MCF 10A (cell line): Measurements from ENCODE around the gene MRTO4. TPM values are rescaled to one million over a fixed set of nuclear protein-coding genes. Genes with fewer than 3 reads are reported as not detected.

ENCODE experiments used
- total RNA-seq: library from RNA; stranded (reverse); gene quantifications from 2 replicates; pipeline ENCODE4 v1.2.3, GENCODE V29; 2022

MRTO4 gene
- total RNA-seq, 1 experiment from 2014 or later: 46.0 TPM

Other genes starting within 250 kb of the MRTO4 start
- gene UBR4, start 41.5 kb upstream of the MRTO4 start, total RNA-seq: 154 and 181 TPM in 2 replicates
- gene EMC1, start 281 bp upstream of the MRTO4 start, total RNA-seq: 75.9 and 77.2 TPM in 2 replicates
- gene AKR7A3, start 37.0 kb downstream of the MRTO4 start, total RNA-seq: 0.40 and 0.69 TPM in 2 replicates
- gene AKR7A2, start 60.3 kb downstream of the MRTO4 start, total RNA-seq: 26.7 and 28.7 TPM in 2 replicates
- 16.2 and 20.2 TPM in 2 replicates for gene SLC66A1, start 60.5 kb downstream of the MRTO4 start, total RNA-seq
- gene CAPZB, start 233.7 kb downstream of the MRTO4 start, total RNA-seq: 252 and 259 TPM in 2 replicates